GM08714 (cell line): ENCODE data around the gene PCDHGA7.
A peak's percentile ranks its signal among the peaks of the same experiment; 100 is the strongest.
"Not testable (repeated sequence)": the region's sequence is repeated elsewhere in the genome, so short reads cannot be mapped to it uniquely, and the experiment has no call there.

Source experiments
- H3K4me3 ChIP-seq: fragments of 200-500 bp; sonication (Bioruptor generic); 2 replicates; pipeline ENCODE4 v1.5.1; 2014; ENCODE audit warnings: mild to moderate bottlenecking, low read length, inconsistent platforms
- ZNF274 ChIP-seq: IDR thresholded peaks from 2 replicates; pipeline ENCODE4 v1.6.1; 2012; ENCODE audit warnings: mild to moderate bottlenecking, low read depth, low read length

The PCDHGA7 gene

DNA sequence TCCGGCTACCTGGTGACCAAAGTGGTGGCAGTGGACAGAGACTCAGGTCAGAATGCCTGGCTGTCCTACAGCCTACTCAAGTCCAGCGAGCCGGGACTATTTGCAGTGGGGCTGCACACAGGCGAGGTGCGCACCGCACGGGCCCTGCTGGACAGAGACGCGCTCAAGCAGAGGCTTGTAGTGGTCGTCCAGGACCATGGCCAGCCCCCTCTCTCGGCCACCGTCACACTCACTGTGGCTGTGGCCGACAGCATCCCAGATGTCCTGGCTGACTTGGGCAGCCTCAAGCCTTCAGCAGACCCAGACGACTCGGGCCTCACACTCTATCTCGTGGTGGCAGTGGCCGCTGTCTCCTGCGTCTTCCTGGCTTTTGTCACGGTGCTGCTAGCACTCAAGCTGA is 25.6 kb upstream of the PCDHGA7 start:
- no peak for TF ChIP-seq ZNF274
- H3K4me3 ChIP-seq, result no peak overlapping the region

DNA sequence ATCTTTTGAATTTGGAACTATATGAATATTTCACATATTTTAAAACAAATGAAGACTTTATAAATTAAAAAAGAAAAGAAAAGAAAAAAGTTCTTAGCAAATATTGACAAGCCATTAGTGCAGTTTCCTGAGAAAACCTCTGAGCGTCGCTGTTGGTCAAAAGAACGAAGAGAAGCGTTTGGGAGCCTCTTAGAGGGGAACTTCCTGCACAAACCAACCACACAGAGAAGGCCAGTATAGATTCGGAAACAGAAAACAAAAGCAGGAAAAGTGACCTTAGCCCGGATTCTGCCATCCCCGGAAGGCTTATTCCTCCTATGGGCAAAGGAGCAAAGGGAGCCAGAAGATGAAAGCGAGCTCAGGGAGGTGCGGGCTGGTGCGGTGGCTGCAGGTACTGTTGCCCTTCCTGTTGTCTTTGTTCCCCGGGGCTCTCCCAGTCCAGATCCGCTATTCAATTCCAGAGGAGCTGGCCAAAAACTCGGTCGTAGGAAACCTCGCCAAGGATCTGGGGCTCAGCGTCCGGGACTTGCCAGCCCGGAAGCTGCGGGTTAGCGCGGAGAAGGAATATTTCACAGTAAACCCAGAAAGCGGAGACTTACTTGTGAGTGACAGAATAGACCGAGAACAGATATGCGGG is 22.6 kb upstream of the PCDHGA7 start, which contains the start of gene PCDHGB2:
TSS of gene PCDHGB2 (plus strand) at position 205 of the 637 bp plus-strand sequence. CDS start at position 347, 142 bp downstream.
- TF ChIP-seq ZNF274, result no peak
- H3K4me3 ChIP-seq, result peak within 1 kb of the TSS; percentile 43; the same call in 1 of the 2 replicates

DNA sequence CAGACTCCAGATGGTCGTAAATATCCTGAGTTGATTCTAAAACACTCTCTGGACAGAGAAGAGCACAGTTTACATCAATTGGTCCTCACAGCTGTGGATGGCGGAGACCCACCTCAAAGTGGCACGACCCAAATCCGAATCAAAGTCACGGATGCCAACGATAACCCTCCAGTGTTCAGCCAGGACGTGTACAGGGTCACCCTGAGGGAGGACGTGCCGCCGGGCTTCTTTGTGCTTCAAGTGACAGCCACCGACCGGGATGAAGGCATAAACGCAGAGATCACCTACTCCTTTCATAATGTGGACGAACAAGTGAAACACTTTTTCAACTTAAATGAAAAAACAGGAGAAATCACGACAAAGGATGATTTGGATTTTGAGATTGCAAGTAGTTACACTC is 21.9 kb upstream of the PCDHGA7 start:
- H3K4me3 ChIP-seq, result no peak overlapping the region; the same call in 1 of the 2 replicates
- TF ChIP-seq ZNF274, result no peak

DNA sequence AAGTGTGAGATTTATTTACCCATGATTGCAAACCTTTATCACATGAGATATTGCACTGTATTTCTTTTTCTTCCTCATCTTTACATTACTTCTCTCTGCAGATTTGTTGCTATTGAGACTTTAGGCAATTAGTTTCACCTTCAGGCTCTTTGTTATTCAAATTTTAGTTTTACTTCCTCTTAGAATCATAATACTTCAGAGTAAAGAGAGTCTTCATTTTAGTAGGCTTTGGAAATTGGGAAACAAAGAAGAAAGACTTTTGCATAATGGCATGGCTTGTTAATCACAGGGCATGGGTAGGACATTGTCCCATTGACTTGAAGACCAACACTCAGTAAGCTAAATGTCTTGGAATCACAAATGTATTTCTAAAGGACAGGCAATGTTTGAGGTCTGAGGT is 19.8 kb upstream of the PCDHGA7 start:
- TF ChIP-seq ZNF274, result no peak
- H3K4me3 ChIP-seq, result no peak overlapping the region

DNA sequence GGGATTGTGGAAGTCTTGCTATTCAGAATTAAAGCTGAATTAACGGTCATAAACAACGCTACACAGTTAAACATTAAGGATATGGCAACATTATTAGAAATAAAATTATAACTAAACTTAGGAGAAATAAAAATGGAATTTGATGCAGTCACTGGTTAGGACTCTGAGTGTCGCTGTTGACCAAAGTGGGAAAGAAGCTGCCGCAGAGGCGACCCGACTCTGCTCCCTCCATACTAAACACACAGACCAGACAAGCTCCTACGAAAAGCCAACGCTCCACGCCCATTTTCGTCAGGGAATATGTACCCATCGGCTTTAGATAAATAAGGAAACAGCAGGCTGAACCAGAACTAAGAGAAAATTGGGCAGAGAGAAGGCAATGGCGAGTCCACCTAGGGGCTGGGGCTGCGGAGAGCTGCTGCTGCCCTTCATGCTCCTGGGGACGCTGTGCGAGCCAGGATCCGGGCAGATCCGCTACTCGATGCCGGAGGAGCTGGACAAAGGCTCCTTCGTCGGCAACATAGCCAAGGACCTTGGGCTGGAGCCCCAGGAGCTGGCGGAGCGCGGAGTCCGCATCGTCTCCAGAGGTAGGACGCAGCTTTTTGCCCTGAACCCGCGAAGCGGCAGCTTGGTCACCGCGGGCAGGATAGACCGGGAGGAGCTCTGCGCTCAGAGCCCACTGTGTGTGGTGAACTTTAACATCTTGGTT is 18.4 kb upstream of the PCDHGA7 start, which contains the start of gene PCDHGA5:
TSS of gene PCDHGA5 (plus strand) at position 211 of the 709 bp plus-strand sequence. CDS start at position 380, 169 bp downstream.
- TF ChIP-seq ZNF274, result no peak
- no peak within 1 kb of the TSS for H3K4me3 ChIP-seq

DNA sequence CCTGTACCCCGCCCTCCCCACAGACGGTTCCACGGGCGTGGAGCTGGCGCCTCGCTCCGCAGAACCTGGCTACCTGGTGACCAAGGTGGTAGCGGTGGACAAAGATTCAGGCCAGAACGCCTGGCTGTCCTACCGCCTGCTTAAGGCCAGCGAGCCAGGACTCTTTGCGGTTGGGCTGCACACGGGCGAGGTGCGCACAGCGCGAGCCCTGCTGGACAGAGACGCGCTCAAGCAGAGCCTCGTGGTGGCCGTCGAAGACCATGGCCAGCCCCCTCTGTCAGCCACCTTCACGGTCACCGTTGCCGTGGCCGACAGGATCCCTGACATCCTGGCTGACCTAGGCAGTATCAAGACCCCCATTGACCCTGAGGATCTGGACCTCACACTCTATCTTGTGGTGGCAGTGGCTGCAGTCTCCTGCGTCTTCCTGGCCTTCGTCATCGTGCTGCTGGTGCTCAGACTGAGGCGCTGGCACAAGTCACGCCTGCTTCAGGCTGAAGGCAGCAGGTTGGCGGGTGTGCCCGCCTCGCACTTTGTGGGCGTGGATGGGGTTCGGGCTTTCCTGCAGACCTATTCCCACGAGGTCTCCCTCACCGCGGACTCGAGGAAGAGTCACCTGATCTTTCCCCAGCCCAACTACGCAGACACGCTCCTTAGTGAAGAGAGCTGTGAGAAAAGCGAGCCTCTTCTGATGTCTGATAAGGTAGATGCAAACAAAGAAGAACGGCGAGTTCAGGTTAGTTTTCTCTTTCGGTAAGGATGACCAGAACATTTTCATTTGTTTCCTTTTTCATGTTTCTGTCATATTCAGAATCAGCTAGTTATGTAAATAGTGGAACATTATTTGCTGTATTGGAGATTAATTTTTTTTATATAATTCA is 16.3 kb upstream of the PCDHGA7 start:
- no peak for TF ChIP-seq ZNF274
- no peak overlapping the region for H3K4me3 ChIP-seq

DNA sequence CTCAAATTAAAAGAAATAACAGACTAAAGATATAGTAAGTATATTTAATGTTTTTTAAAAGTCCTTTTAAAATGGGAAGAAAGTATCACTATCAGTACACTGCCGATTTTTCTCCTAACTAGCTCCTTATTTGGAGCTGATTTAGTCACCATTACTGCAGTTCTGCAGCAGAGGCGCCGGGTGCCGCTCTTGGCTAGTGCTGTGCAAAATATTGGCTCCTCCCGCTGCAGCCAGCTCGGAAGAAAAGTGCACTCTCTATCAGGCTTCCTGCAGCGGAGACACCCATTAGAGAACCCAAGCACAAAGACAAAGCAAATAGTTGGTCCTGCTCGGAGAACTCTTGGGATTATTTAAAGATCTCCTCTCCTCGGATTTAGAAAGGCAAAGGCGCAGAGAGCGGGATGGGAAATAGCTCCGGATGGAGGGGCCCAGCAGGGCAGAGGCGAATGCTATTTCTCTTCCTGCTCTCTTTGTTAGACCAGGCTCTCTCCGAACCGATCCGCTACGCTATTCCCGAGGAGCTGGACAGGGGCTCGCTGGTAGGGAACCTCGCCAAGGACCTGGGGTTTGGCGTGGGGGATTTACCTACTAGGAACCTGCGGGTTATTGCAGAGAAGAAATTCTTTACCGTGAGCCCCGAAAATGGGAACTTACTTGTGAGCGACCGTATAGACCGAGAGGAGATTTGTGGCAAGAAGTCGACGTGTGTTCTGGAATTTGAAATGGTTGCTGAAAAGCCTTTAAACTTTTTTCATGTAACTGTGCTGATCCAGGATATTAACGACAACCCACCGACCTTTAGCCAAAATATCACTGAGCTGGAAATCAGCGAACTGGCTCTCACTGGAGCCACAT is 12.3 kb upstream of the PCDHGA7 start, which contains the start of gene PCDHGB3:
TSS of gene PCDHGB3 (plus strand) at position 249 of the 855 bp plus-strand sequence. CDS start at position 402, 153 bp downstream.
- peak within 1 kb of the TSS; percentile 43; the same call in 1 of the 2 replicates for H3K4me3 ChIP-seq
- TF ChIP-seq ZNF274, result no peak

DNA sequence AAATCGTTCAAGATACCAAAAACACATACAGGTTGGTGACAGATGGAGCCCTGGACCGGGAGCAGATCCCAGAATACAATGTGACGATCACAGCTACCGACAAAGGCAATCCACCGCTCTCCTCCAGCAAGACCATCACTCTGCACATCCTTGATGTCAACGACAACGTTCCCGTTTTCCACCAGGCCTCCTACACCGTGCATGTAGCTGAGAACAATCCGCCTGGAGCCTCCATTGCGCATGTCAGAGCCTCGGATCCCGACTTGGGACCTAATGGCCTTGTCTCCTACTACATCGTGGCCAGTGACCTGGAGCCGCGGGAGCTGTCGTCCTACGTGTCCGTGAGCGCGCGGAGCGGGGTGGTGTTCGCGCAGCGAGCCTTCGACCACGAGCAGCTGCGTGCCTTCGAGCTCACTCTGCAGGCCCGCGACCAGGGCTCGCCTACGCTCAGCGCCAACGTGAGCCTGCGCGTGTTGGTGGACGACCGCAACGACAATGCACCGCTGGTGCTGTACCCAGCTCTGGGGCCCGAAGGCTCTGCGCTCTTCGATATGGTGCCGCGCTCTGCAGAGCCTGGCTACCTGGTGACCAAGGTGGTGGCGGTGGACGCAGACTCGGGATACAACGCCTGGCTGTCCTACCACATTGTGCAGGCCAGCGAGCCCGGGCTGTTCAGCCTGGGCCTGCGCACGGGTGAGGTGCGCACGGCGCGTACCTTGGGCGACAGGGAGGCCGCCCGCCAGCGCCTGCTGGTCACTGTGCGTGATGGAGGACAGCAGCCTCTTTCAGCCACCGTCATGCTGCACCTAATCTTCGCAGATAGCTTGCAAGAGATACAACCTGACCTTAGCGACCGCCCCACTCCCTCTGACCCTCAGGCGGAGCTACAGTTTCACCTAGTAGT is 10.7 kb upstream of the PCDHGA7 start:
- no peak for TF ChIP-seq ZNF274
- H3K4me3 ChIP-seq, result no peak overlapping the region

DNA sequence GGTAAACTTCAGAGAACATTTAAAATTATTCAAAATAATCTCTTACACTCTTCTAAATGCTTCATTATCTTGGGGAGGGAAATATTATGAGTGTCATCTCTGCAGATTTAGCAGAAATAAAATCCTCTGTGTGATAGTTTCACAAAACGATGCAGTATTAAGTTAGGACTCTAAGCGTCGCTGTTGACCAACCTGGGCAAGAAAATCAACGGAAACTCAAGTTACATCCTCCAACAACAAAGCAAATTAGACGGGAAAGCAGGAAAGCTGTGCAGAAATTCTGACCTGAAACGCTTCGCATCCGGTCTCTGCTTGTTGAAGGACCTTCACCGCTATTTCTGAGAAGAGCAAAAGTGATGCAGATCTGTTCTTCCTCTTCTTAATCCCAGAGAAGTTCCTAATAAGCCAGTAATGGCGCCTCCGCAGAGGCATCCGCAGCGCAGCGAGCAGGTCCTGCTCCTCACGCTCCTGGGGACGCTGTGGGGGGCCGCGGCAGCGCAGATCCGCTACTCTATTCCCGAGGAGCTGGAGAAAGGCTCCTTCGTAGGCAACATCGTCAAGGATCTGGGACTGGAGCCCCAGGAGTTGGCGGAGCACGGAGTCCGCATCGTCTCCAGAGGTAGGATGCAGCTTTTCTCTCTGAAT is 8.7 kb upstream of the PCDHGA7 start, which contains the start of gene PCDHGA6:
TSS of gene PCDHGA6 (plus strand) at position 219 of the 645 bp plus-strand sequence. CDS start at position 412, 193 bp downstream.
- peak within 1 kb of the TSS; percentile 60; the same call in 1 of the 2 replicates for H3K4me3 ChIP-seq
- TF ChIP-seq ZNF274, result no peak

DNA sequence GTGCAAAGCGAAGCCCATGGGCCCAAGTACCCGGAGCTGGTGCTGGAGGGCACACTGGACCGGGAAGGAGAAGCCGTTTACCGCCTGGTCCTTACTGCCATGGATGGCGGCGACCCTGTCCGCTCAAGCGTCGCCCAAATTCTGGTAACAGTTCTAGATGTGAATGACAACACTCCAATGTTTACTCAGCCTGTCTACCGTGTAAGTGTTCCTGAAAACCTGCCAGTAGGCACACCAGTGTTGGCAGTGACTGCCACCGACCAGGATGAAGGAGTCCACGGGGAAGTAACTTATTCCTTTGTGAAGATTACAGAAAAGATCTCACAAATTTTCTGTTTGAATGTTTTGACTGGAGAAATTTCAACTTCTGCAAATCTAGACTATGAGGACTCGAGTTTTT is 7.9 kb upstream of the PCDHGA7 start:
- H3K4me3 ChIP-seq, result no peak overlapping the region
- TF ChIP-seq ZNF274, result no peak

DNA sequence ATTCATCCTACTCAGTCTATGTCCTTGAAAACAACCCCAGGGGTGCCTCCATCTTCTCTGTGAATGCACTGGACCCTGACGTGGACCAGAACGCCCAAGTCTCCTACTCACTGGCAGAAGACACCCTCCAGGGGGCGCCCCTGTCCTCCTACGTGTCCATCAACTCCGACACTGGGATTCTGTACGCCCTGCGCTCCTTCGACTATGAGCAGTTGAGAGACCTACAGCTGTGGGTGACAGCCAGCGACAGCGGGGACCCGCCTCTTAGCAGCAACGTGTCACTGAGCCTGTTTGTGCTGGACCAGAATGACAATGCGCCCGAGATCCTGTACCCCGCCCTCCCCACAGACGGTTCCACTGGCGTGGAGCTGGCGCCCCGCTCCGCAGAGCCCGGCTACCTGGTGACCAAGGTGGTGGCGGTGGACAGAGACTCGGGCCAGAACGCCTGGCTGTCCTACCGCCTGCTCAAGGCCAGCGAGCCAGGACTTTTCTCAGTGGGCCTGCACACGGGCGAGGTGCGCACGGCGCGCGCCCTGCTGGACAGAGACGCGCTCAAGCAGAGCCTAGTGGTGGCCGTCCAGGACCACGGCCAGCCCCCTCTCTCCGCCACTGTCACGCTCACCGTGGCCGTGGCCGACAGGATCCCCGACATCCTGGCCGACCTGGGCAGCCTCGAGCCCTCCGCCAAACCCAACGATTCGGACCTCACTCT is 6.9 kb upstream of the PCDHGA7 start:
- not testable (repeated sequence) for H3K4me3 ChIP-seq
